ENCODE data around the gene B3GNT5.

Gene B3GNT5

DNA sequence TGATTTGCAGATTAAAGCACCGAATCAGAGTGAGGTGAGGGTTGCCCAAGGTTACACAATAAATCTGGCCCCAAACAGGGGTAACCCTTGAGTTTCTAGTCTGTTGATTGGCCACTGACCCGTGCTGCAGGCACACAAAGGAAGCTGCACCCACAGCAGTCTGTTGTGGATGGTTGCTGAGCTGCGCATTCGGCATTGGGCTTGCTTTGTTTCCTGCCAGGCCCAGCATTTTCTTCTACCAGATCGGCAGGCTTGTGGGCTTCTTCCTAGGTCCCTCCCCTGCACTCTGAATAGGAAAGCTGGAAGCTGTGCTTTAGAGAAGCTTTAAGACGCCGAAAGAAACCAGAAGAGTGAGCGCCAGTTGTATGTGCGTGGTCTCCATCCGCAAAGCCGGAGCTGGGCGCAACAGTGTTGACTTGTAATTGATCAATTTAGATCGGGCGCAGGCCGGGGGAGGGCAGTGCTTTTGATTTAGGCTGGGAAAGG is 12.1 kb downstream of the B3GNT5 start:
- no peak for DNase-seq (ENCODE audit: low read depth in 3 of 3)

DNA sequence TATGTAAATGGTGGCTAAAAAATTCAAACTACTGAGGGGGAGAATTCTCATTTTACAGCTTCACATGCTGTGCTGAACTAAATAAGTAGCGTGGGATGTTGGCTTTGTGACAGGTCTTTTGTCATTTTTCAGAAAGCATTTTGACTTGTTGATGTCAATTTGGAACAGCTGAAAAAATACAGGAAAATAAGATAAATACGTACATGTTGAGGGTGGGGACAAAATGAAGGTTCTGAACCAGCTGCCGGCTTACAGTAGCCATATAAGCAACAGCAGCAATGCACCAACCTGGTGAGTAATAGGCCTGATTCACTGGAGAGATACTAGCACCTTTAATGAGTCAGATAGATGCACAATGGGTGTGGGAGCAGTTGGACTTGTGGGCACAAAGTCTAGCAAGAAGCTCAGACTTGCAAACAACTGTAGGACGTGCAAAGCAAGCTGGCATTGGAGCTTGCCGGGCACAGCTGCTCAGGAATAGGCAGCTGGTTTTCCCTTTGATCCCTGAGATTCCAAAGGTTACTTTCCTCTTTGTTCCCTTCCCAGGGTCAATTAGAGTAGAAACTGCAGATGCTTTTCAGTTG is 12.9 kb downstream of the B3GNT5 start:
- DNase-seq (ENCODE audit: low read depth in 3 of 3), result peak in 2 of 3 experiments; percentile 36 to 44

DNA sequence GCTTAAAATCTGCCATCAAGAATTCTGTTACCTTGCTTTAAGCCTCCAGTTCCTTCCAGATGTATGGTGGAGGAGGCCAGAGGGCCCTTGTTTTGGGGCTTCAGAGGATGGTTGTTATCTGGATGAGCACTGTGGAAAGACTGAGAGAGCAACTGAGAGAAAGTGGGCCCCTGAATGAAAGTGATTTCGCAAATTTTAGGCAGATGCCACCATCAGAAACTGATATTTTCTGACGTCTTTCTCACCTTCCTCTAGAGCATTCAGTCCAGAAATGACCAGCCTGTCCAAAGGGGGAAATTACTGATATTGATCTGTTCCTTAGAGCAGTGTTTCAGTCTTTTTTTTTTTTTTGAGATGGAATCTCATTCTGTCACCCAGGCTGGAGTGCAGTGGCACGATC is 13.4 kb downstream of the B3GNT5 start:
- DNase-seq (ENCODE audit: low read depth in 3 of 3), result peak in 1 of 3 experiments; percentile 34

DNA sequence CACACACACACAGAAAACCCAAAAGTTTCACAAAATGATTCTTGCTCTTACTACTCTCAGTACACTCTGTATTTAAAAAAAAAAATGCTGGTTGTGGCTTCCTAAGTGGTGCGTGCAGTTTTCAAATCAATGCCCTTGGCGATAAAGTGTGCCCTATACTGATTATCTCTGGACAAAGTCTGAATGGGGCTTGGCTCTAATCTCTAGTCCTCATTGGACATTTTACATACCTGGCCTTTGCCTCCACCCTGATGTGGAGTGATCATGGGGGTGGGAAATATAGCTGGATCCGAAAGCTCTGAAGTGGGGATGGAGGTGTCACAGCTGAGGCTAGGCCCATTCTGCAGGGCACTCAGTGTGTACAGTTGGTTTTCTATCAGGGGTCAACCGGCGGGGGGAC is 14.1 kb downstream of the B3GNT5 start:
- no peak for DNase-seq (ENCODE audit: low read depth in 3 of 3)

DNA sequence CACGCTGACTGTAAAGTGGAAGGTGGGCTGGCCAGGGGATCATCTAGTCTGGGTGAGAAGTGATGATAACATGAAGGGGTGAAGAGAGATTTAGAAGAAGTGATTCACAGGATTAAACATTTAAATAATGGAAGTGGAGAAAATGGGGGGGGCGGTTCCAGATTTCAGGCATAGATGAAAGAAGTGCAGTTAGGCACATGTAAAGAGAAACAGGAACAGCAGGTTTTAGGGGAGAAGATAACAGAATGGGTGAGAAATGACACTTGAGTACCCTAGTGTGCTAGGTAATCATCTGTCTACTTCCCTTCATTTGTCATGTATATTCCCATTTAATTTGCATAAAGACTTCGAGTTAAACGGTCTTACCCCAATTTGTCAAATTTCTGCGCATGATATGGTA is 15.3 kb downstream of the B3GNT5 start:
- peak in 1 of 3 experiments; percentile 14 for DNase-seq (ENCODE audit: low read depth in 3 of 3)

DNA sequence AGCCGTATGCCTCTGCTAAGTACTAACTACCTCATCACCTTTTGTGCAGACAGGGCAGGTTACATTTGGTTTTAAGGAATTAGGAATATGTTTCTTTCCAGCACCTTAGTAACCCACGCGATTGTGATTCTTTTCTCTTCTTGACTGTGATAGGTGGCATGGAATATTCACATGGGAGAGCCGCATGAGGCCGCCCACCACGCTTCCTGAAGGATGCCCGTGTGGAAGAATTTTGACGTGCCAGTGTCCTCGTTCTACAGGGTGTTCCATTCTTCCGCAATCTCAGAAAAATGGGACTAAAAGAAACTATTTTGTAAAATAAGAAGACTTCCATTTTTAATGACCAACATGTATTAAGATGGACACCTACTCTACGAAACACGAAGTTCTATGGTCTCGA is 16.3 kb downstream of the B3GNT5 start:
- DNase-seq (ENCODE audit: low read depth in 3 of 3), result no peak

DNA sequence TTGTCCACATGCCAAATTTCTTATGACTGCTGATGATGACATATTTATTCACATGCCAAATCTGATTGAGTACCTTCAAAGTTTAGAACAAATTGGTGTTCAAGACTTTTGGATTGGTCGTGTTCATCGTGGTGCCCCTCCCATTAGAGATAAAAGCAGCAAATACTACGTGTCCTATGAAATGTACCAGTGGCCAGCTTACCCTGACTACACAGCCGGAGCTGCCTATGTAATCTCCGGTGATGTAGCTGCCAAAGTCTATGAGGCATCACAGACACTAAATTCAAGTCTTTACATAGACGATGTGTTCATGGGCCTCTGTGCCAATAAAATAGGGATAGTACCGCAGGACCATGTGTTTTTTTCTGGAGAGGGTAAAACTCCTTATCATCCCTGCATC is 17.3 kb downstream of the B3GNT5 start:
- no peak for DNase-seq (ENCODE audit: low read depth in 3 of 3)

DNA sequence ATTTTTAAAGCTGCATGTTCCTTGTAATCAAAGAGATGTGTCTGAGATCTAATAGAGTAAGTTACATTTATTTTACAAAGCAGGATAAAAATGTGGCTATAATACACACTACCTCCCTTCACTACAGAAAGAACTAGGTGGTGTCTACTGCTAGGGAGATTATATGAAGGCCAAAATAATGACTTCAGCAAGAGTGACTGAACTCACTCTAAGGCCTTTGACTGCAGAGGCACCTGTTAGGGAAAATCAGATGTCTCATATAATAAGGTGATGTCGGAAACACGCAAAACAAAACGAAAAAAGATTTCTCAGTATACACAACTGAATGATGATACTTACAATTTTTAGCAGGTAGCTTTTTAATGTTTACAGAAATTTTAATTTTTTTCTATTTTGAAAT is 19.1 kb downstream of the B3GNT5 start:
- no peak for DNase-seq (ENCODE audit: low read depth in 3 of 3)

DNA sequence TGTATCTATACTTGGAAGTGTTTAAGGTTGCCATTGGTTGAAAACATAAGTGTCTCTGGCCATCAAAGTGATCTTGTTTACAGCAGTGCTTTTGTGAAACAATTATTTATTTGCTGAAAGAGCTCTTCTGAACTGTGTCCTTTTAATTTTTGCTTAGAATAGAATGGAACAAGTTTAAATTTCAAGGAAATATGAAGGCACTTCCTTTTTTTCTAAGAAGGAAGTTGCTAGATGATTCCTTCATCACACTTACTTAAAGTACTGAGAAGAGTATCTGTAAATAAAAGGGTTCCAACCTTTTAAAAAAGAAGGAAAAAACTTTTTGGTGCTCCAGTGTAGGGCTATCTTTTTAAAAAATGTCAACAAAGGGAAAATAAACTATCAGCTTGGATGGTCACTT is 19.7 kb downstream of the B3GNT5 start:
- DNase-seq (ENCODE audit: low read depth in 3 of 3), result no peak

DNA sequence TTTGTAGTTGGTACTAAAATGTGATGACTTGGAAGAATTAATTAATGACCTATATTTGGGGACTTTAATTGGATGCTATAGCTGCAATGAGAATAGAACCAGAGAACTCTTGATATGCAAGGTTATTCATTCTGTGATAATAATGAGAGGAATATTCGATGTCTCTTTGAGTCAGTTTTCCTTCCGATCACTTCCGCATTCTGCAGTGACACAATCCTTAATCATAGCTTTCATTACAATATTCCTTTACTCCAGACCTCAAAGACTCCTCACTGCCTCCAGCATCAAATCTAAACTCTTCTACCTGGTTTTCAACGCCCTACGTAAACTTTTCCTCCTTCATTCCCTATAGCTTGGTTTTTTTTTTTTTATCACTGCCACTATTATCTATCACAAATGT is 21.6 kb downstream of the B3GNT5 start:
- DNase-seq (ENCODE audit: low read depth in 3 of 3), result no peak

DNA sequence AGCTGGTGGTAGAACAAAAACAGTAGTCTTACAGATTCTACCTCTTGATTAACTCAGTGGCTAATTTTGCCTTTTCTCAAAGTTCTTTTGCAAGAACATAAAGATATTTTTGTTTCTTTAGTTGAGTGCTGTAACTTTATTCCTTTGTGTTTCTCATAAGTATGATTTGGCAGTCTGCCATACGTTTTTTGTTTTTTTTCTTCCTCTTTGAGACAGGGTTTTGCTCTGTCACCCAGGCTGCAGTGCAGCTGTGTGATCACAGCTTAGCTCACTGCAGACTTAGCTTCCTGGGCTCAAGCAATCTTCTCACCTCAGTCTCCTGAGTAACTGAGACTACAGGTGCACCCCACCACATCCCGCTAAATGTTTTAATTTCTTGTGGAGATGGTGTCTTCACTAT is 22.4 kb downstream of the B3GNT5 start:
- no peak for DNase-seq (ENCODE audit: low read depth in 3 of 3)

DNA sequence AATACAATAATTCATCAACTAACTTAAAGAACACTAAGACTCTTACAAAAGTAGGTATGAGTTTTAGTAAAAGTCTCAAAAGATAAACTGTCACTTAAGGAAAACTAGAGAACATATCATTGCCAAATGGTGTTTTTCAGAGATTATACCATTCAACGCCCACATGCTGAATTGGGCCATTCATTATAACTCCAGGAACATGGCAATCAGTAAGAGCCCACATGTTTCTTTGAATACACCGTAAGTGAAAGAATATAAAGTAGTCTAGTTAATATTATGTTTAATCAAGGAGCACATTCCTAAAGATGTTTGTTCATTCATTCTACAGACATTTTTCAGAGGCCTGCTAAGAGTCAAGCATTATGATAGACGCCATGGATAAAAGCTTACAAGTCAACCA is 22.9 kb downstream of the B3GNT5 start:
- no peak for DNase-seq (ENCODE audit: low read depth in 3 of 3)

DNA sequence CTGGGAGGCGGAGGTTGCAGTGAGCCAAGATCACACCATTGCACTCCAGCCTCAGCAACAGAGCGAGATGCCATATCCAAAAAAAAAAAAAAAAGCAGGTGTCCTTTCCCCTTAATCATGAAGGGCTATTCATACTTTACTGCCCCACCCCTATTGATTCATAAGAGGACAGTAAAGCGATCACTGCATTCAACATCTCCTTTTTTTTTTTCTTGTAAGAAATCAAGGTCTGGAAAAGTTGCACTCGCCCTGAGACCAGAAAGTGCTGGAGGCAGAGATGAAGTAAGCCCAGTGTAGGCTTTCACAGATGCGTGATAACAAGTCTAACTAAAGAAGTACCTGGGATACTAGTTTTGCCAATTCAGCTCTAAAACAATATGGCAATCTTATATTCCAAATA is 24.2 kb downstream of the B3GNT5 start:
- DNase-seq (ENCODE audit: low read depth in 3 of 3), result no peak

DNA sequence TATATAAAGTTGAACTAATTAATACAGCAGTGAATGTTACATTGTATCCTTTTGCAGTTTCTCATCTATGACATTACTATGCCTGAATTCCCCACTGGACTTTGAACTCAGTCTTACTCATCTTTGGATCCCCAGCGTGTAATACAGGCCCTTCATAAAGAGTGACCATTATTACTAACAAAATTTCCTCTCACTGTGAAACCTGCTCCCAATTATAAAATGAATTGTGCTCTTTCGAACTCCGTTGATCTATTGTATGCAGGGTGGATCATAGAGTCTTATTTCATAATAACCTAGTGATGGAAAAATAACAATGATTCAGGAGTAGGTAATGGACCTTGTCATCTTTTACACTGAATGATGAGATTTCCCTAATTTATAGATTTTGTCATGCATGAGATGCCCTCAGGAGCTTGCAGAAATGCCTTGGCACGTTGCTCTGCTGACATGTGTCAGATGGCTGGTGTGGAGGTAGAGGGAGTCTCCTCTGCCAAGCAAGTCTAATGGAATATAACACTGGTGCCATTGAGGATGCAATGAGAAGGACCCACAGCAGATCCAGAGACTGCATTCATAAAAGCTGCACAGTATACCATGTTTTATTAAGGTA is 25.5 kb downstream of the B3GNT5 start:
- DNase-seq (ENCODE audit: low read depth in 3 of 3), result no peak

DNA sequence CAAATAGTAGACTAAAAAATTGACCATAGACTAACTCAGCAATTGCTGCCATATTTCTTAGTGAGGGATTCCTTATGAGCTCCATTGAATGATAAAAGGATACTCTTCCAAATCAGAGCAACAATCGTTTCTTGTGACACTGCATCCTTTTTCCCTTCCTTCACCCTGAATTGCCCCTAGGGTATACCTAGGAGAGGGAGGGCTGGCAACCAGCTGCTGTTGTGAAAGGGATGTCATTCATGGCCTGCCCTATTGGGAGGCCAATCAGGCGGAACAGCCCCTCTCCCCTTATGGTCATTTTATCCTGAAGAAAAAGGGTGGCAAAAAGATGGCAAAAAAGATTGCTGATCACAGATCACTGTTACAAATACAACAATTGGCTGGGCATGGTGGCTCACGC is 26.3 kb downstream of the B3GNT5 start:
- DNase-seq (ENCODE audit: low read depth in 3 of 3), result no peak

DNA sequence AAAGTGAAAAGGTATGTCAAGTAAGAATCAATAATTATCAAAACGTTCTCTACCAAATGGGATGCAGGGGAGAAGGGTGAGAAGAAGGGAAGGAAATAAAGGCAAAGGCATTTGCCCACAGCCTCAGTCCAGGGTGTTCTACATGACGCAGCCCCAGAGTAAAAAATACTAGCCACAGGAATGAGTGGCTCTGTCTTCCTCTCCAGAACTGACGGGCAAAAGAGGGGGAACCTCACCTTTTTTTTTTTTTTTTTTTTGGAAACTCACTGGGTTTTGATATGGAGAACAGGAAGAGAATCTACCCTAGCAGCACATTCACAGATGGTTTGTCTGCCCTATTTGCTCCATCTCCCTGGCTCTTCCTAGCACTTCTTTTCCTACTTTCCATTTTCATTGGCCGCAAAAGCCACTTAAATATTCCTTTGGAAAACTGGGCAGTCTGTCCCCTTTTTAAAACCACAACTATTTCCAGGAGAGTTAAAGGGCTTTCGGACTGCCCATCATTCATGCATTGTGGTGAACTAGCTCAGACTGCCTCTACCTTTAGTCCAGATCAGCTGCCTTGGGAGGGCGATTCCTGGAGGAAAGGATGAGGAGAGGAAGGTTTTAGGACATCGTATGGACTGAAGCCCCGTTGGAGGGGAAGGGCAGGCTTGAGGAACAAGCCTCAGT is 28.2 kb downstream of the B3GNT5 start:
- DNase-seq (ENCODE audit: low read depth in 3 of 3), result no peak

DNA sequence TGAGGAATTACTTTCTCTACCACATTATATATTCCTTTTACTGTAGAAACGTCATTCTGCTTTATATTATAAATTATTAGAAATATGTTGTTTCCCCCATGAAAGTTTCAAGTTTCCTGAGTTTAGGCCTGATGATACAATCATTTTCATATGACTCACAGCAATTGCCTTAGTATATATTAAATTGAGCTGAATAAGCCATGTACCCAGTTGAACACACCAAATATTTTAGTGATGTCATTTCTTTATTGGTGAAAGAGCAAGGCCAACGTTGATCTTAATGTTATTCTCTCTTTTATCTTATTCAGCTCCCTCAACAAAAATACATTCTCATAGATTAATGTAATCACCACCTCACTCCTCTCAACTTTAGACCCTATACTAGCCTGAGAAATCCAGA is 30.8 kb downstream of the B3GNT5 start:
- no peak for DNase-seq (ENCODE audit: low read depth in 3 of 3)

DNA sequence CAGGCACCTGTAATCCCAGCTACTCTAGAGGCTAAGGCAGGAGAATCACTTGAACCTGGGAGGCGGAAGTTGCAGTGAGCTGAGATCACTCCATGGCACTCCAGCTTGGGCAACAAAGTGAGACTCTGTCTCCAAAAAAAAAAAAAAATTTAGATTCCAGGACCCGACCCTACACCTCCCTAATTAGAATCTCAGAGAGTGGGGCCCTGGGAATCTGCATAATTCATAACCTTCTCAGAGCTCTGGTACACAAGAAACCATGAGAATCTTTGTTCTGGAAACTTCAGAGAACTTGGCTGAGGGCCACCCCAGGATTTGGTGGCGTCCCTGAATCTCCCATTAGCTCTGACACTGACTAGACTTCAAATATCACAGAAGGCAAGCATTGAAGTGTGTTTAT is 31.5 kb downstream of the B3GNT5 start:
- no peak for DNase-seq (ENCODE audit: low read depth in 3 of 3)

DNA sequence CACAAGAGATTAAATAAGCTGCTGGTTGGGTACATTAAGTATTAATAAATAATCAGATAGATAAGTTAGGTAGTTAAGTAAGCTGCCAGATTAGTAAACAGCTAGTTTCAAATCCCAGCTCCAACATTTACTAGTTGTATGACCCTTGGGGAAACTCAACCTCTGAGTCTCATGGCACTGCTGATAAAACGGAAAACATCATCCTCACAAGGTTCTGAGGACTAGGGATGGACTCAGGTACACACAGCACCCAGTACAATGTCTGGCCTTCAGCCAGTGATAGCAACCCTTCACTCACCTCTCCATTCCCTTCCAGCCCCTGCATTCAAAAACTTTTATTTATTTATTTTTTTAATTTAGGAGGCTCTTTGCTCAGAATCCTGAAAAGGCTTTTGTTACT is 32.3 kb downstream of the B3GNT5 start:
- no peak for DNase-seq (ENCODE audit: low read depth in 3 of 3)

DNA sequence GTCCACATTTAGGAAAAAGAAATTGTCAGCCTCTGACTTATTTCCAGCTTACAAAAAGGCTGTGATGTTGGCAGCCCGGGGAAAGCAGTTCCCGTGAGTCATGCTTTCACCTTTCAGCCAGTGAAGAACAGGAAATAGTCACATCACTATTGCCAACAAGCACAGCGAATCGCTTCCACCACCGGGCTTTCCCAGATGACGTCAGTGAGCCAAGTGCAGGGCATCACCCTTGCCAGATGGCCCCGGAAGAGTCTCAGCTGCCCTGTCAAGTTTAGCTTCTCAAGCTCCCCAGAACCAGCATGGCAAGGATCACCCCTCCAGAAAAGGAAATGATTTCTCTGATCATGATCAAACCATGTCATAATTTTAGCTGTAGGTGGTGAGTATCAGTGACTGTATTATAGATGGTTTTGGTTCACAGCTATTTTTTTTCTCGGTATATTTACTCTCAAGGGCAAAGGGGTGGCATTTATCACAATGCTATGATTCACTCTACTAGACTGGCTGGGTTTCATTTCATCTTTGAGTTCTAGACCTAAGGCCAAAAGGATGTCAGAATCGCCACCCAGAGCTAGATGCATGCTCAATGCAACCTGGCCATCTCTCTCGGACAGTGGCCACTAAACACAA is 32.9 kb downstream of the B3GNT5 start:
- peak; percentile 88 to 94 (median 91) for DNase-seq (ENCODE audit: low read depth in 3 of 3)

DNA sequence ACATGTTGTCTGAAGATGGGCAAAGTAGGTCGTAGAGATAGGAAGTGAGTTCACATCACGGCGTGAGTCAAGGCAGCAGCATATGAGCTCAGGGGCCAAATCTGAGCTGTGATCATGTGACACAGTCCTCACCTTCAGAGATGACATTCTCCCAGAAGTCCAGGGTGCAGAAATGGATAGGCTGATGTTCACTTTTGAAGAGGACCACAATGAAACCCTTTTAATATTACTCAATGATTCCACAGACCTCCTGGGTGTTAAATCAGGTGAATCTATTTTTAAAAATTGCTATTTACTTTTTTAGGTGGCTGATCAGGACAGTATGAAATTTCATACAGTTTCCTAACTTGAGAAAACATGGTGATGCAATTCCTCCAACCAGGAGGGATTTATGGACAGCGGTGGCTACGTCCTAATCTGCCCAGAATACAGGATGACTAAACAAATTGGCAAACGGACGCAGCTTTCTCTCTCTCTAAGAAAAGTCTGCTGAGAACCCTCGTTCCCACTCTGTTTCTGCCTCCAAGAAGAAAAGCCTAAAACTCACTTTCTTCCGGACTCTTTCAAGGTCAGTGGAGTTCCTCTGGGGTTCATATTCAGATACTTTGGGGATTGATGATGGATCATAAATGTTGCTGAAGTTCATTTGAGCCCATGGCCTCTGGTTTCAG is 34.4 kb downstream of the B3GNT5 start:
- DNase-seq (ENCODE audit: low read depth in 3 of 3), result no peak

DNA sequence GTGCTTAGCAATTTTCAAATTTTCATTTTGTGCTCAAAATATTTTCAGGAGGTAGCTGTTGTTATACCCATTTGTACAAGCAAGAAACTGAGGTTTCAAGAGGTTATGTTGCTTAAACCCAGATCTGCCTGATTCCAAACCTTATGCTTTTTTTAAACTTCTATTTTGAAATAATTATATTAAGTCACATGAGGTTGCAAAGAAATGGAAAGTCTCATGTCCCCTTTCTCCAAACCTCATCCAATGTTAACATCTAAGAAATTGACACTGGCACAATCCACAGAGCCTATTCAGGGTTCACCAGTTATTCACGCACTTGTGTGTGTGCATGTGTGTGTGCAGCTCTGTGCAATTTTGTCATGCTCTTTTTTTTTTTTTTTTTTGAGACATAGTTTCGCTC is 35.1 kb downstream of the B3GNT5 start:
- no peak for DNase-seq (ENCODE audit: low read depth in 3 of 3)
